HG02763 (cell line): Measurements from ENCODE around the gene TESK1.

Experiments
- ATAC-seq: cut with Tn5 transposase; IDR thresholded peaks from one replicate; pipeline ENCODE4 v1.9.1; 2021; ENCODE audit warnings: mild to moderate bottlenecking, moderate library complexity; ENCODE audit not compliant: unreplicated experiment

Gene TESK1

DNA sequence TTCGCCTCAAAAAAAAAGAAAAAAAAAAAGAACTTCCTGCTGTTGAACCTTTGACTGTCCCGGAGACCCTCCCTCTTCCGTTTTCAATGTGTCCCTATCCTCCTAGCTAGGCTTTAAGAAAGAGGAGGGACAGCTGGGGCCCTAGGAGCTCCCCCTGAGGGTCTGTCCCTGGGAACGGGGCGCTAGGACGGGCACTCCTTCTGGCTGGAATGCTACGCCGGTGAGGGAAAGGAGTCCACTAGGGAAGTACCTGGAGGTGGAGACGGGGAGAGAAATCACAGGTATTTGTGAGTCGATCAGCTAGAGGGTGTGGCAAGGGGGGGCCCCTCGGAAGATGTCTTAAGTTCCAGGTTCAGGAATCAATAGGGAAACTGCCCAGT lies 41.1 kb downstream of the TESK1 start:
- ATAC-seq = no peak

DNA sequence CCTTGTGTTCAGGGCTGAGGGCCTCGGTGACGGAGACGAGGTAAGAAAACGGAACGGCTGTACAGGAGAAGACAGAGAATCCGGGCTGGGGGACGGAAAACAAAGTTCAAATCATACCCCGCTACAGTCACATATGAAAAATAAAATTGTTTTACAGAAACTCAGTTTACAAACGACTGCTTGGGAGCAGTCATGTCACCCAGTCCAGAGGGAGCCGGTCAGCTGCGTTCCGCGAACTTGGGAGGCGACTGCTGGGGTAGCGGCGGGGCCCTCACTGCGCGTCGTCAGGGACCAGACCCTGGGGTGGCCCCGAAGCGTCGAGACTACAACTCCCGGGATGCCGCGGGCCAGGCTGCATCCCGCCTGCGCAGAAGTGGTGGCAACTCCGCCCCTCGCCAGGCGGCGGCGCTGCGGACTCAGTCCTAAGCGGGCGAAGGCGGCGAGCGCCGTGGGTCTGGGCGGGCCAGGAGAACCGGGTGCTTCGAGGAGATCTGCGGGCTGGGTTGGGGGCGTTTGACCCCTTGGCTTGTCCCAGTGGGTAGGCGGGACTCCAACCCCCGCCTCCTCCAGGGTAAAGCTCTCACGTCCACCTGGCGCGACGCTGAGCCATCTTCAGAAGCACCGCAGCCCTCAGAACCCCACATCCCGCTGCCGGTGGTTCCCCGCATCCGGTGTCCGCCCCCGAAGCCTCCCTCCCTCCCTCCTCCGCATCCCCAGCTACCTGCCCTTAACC lies 41.6 kb downstream of the TESK1 start:
- ATAC-seq = peak; percentile 85

DNA sequence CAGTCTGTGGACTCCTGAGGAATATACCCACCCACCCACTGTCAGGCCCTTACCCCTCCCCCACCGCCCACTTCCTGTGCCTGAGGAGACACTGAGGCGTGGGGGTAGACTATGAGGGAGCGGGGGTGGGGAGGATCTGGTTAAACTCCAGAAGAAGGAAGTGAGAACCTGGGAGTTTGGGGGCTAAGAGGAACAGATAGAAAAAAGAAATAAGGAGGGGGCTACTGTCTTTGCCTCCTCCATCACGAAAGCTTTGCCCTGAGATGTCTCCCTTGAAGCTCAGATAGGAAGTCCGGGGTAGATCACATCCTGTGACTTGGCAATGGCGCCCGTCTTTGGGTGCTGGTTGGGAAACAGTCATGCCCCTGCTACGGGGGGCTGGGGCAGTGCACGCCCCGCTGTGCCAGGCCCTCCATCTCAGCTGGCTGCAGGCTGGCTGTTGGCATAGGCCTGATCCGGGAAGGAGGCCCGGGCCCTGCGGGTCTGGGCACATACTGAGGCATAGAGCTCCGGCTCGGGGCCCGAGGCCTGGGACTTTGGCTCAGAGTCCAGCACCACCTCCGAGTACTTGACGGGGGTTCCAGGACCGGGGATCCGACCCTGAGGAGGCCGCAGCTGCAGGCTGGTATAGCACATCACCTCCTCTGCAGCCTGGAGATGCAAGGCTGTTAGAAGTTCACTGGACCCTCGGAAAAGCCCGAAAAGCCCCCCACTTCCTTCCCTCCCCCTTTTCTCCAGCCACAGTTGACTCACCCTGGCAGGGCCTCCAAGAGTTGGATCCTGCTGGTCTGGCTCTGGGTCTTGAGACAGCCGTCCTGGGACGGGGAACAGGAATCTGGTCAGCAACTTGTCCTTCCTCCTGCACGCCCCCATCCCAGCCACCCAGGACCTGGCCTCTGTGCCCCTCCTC lies 44.6 kb downstream of the TESK1 start:
- no peak for ATAC-seq

DNA sequence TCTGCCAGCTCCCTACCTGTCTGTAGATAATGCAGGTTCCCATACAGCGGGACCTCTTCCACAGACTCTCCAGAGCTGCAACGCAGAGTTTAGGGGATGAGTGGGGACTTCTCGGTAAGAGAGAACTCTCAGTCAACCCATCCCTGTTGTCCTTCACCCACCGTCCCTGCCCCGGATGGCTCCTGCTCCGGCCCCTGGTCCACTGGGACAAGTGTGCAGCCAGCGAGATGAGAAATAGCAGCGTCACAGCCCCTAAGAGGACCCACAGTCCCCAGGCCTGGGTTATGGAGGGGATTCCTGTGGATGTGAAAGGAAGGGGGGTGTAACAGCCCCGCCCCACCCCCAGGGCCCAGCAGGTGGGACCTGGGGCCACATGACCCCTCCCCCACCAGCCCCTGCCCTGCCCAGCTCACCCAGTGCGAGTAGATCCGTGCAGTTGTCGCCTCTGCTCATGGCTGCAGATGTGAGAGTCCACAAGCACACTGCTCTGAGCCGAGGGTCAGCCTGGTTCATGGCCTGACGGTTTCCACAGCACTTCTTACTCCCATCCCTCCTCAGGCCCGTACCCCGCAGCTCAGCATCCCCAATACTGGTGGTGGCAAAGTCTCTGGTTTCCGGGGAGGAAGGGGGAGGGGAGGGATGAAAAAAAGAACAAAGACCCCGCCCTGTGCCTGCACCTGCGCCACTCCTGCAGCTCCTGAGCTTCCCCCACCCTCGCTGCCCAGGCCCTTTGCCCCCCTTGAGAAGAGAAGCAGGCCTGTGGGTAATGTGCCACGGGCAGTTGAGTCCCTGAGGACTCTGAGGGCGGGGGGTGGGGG lies 45.5 kb downstream of the TESK1 start, which contains the start of gene SIT1:
Gene SIT1, minus strand, starts transcription at position 591 of the 818 bp plus-strand sequence. Its CDS starts 78 bp downstream, at position 513.
- ATAC-seq = no peak

DNA sequence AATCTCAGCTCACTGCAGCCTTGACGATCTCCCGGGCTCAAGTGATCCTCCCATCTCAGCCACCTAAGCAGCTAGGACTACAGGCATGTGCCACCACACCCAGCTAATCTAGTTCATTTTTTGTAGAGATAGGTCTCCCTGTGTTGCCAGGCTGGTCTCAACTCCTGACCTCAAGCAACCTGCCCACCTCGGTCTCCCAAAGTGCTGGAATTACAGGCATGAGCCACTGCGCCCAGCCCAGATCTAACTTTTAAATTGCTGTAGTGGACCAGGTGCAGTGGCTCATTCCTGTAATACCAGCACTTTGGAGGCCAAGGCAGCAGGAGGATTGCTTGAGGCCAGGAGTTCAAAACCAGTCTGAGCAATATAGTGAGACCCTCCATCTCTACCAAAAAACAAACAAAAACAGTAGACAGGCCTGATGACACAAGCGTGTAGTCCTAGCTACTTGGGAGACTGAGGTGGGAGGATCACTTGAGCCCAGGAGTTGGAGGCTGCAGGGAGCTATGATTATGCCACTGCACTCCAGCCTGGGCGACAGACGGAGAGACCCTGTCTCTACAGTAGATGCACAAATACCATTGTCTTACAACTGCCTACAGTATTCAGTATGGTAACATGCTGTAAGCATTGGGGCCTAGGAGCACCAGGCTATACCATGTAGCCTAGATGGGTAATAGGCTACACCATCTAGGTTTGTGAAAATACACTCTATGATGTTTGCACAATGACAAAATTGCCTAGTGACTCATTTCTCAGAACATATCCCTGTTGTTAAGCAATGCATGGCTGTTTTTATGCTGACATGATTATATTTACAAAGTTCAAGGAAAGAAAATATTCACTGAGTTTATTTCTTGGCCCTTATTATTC lies 47.1 kb downstream of the TESK1 start:
- ATAC-seq = no peak

DNA sequence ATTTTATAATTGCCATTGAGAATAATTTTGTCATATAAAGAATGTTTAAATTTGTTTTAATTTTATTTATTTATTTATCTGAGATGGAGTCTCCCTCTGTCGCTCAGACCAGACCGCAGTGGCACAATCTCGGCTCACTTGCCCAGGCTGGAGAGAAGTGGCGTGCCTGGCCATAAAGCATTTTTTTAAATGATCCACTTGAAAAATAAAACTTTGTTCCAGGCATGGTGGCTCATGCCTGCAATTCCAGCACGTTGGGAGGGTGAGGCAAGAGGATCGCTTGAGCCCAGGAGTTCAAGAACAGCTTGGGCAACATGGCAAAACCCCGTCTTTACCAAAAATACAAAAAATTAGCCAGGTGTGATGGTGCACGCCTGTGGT lies 47.8 kb downstream of the TESK1 start:
- ATAC-seq = no peak

DNA sequence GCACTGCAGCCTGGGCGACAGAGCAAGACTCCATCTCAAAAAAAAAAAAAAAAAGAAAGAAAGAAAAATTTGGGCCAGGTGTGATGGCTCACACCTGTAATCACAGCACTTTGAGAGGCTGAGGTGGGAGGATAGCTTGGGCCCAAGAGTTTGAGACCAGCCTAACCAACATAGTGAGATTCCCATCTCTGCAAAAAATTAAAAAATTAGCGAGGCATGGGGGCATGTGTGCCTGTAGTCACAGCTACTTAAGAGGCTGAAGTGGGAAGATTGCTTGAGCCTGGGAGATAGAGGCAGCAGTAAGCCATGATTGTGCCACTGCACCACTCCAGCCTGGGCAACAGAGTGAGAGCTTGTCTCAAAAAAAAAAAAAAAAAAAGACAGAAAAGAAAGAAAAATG lies 48.5 kb downstream of the TESK1 start:
- ATAC-seq = no peak

DNA sequence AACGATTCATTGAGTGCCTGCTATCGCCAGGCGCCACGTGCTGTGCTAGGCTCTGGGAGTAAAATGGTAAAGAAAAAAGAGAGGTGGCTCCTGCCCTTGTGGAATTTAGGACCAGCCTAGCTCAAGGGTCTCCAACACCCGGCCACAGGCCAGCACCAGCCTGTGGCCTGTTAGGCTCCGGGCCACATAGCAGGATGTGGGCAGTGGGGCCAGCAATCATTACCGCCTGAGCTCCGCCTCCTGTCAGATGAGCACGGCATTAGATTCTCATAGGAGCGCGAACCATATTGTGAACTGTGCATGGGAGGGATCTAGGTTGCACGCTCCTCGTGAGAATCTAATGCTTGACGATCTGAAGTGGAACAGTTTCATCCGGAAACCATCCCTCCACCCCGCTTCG lies 51.3 kb downstream of the TESK1 start:
- ATAC-seq = no peak

DNA sequence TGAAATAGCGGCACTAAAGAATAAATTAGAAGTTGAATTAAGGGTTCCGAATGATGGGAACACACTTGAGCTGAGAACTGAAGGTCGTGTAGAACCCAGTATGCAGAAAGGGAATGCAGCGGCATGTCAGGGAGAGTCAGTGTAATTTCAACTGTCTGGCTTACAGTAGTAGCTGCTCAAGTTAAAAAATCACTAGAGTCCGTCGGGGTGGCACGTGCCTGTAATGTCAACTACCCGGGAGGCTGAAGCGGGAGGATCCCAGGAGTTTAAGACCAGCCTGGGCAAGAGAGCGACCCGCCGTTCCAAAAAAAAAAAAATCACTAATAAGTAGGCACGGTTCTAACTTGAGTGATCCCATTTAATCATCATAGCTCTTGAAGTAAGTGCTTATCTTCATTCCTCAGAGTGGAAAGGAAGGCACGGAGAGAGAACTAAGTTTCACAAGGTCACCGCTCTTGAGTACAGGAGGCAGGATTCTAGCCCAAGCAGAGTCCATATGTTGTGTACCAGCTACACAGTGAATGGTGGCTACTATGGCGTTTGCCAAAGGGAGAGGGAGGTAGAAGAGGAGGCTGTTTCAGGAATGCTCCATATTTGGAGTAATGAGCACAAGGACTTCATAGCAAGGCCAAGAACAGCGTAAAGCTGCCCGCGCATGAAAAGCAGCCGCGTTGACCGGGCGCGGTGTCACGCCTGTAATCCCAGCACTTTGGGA lies 51.9 kb downstream of the TESK1 start:
- ATAC-seq = no peak

DNA sequence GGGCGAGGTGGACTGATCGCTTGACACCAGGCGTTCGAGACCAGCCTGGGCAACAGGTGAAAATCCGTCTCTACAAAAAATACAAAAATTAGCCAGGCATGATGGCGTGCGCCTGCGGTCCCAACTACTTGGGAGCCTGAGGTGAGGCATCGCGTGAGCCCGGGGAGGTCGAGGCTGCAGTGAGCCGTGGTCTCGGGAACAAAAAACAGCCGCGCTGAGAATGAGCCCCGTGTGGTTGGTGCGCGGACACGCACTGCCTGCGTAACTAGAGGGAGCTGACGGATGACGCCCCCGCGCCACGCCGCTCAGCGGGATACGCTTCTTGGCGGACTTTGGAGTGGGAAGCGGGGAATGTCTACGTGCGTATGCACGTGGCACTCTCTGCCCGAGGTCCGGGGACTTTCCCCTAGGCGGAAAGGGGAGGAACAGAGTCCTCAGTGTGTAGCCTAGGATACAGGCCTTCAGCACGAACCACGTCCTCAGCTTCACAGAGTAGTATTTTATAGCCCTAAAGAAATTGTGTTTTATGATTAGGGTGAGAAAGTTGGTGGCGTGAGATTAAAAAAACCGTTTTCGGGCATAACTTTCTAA lies 52.6 kb downstream of the TESK1 start, which contains the start of gene RMRP:
Gene RMRP, minus strand, starts transcription at position 474 of the 591 bp plus-strand sequence.
- ATAC-seq = peak; percentile 87

DNA sequence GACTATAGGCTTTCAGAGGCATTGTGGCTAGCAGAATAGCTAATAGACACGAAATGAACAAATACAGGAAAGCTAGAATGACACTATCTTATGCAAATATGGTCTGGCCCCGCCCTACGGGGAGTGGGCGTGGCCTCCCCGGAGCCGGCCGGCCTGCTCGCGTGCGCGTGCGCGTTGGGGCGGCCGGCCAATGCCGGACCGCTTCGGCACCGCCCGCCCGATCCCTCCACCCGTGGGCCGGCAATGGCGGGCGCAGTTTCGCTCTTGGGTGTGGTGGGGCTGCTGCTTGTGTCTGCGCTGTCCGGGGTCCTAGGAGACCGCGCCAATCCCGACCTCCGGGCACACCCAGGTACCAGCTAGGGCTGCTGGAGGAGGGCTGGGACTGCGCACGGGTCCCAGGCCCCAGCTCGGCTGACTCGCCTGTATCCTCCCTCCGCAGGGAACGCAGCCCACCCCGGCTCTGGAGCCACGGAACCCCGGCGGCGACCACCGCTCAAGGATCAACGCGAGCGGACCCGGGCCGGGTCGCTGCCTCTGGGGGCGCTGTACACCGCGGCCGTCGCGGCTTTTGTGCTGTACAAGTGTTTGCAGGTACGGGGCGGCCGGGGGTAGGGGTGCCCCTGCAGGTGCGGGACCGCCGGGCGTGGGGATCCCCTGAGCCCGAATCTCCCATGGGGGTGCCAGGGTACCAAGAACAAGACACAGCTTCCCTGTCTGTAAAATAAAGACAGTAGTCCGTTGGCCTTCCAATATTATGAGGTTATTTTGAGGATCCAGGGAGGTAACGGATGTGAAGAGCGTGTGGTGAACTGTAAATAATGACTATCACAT lies 53.3 kb downstream of the TESK1 start, which contains the start of gene CCDC107:
Gene CCDC107, plus strand, starts transcription at position 156 of the 831 bp plus-strand sequence. Its CDS starts 88 bp downstream, at position 244.
- peak; percentile 60 for ATAC-seq

DNA sequence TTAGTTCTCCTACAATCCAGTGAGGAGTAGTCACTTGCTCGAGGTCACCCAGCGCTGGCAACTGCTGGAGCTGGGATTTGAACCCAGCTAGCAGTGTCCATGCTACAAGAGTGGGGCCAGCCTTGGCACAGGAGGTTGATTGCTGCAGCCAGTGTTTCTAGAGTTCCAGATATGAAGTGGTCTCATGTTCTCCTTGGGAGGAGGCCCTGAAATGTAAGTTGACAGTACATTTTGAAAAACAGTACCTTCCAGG lies 53.8 kb downstream of the TESK1 start:
- no peak for ATAC-seq

DNA sequence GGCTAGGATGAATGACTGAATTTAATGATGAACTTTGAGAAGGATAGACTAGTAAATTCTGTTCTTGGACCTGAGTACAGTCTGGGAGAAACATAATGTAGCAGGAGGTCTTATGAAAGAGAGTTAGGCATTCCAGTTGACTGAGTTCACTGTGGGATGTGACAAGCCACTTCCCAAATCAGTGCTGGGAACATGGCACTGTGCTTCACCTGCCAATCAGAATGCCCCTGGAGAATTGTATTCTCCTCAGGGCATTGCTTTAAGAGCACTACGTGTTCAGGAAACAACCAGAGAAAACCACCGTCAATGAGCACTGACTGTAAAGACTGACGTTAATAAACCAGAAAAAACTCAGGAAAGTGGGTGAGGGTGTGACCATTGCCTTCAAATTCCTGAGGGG lies 54.3 kb downstream of the TESK1 start:
- ATAC-seq = no peak
